ENCODE measurements around the gene ANKRD50. TPM values are rescaled to one million over a fixed set of nuclear protein-coding genes. Genes with fewer than 3 reads are reported as not detected.

ANKRD50 gene
- total RNA-seq, 6 donors from 2014 or later: 9.2 to 26.5 (median 18.3) TPM

- TF ChIP-seq CTCF (IDR thresholded peaks at IDR 0.05) (no peak), POLR2A (IDR thresholded peaks at IDR 0.05) (no peak), POLR2AphosphoS5 (IDR thresholded peaks at IDR 0.05) (no peak), EP300 (IDR thresholded peaks at IDR 0.05) (no peak)
- peaks cover 0 to 13% (median 3%) of the 10 kb centered on the region in 4 donors for H3K4me1 ChIP-seq
- 83 to 93% methylated on average over 2 of the region's 2 CpGs for WGBS, 2 donors
- no peaks in the 10 kb centered on the region for H3K9me3 ChIP-seq
- ATAC-seq (ENCODE audit: low FRiP score in 2 of 2): no peak
- H3K36me3 ChIP-seq: no peaks in the 10 kb centered on the region
- H3K27me3 ChIP-seq: no peaks in the 10 kb centered on the region
- no peak for DNase-seq
- H3K4me3 ChIP-seq: no peak overlapping the region
- H3K27ac ChIP-seq: no peak overlapping the region
Measured at GRCh38 chr4:124749421-124749820, 36.9 kb upstream of the ANKRD50 start.

- no peak for ATAC-seq (ENCODE audit: low FRiP score in 2 of 2)
- no peak for DNase-seq
- WGBS, 2 donors: 93 to 100% methylated on average over 1 of the region's 1 CpG
- Histone ChIP-seq H3K27ac (no peak overlapping the region), H3K27me3 (no peaks in the 10 kb centered on the region), H3K36me3 (no peaks in the 10 kb centered on the region), H3K9me3 (no peaks in the 10 kb centered on the region), H3K4me3 (no peak overlapping the region), H3K4me1 (peaks cover 0 to 13% (median 3%) of the 10 kb centered on the region in 4 donors)
- TF ChIP-seq POLR2AphosphoS5 (IDR thresholded peaks at IDR 0.05): no peak
- no peak for TF ChIP-seq POLR2A (IDR thresholded peaks at IDR 0.05)
- TF ChIP-seq CTCF (IDR thresholded peaks at IDR 0.05): no peak
- TF ChIP-seq EP300 (IDR thresholded peaks at IDR 0.05): no peak
Measured at GRCh38 chr4:124748965-124749364, 36.4 kb upstream of the ANKRD50 start.

GRCh38 chr4:124745985-124746801 lies 33.7 kb upstream of the ANKRD50 start:
- Histone ChIP-seq H3K9me3 (no peaks in the 10 kb centered on the region), H3K36me3 (no peaks in the 10 kb centered on the region), H3K4me3 (peak overlapping the region in 2 of 4 donors; percentile 7 to 8), H3K4me1 (peaks cover 0 to 13% (median 3%) of the 10 kb centered on the region in 4 donors), H3K27ac (peak overlapping the region in 1 of 4 donors; percentile 8), H3K27me3 (no peaks in the 10 kb centered on the region)
- no peak for TF ChIP-seq POLR2A (IDR thresholded peaks at IDR 0.05)
- no peak for TF ChIP-seq EP300 (IDR thresholded peaks at IDR 0.05)
- TF ChIP-seq POLR2AphosphoS5 (IDR thresholded peaks at IDR 0.05): no peak
- no peak for TF ChIP-seq CTCF (IDR thresholded peaks at IDR 0.05)
- DNase-seq (no peak), ATAC-seq (ENCODE audit: low FRiP score in 2 of 2) (no peak)
- WGBS, 2 donors: 39 to 51% methylated on average over 5 of the region's 5 CpGs

- DNase-seq: no peak
- no peaks in the 10 kb centered on the region for H3K27me3 ChIP-seq
- H3K27ac ChIP-seq: no peak overlapping the region
Measured at GRCh38 chr4:124743711-124744110, 31.2 kb upstream of the ANKRD50 start.

GRCh38 chr4:124740501-124740900 lies 28.0 kb upstream of the ANKRD50 start:
- DNase-seq (no peak), ATAC-seq (ENCODE audit: low FRiP score in 2 of 2) (no peak)
- TF ChIP-seq POLR2A (IDR thresholded peaks at IDR 0.05) (no peak), CTCF (IDR thresholded peaks at IDR 0.05) (no peak), POLR2AphosphoS5 (IDR thresholded peaks at IDR 0.05) (no peak), EP300 (IDR thresholded peaks at IDR 0.05) (no peak)
- Histone ChIP-seq H3K36me3 (no peaks in the 10 kb centered on the region), H3K27me3 (no peaks in the 10 kb centered on the region), H3K4me1 (no peaks in the 10 kb centered on the region), H3K4me3 (no peak overlapping the region), H3K9me3 (no peaks in the 10 kb centered on the region), H3K27ac (no peak overlapping the region)
- 89 to 93% methylated on average over 1 of the region's 1 CpG for WGBS, 2 donors

More at GRCh38 chr4:124743711-124744110, 31.2 kb upstream of the ANKRD50 start:
- no peak overlapping the region for H3K4me3 ChIP-seq
- H3K9me3 ChIP-seq: no peaks in the 10 kb centered on the region
- no peaks in the 10 kb centered on the region for H3K36me3 ChIP-seq
- no peak for ATAC-seq (ENCODE audit: low FRiP score in 2 of 2)
- no peak for TF ChIP-seq POLR2A (IDR thresholded peaks at IDR 0.05)
- peaks cover 0 to 13% (median 3%) of the 10 kb centered on the region in 4 donors for H3K4me1 ChIP-seq
- 89 to 97% methylated on average over 5 of the region's 5 CpGs for WGBS, 2 donors
